Measurements from ENCODE around the gene USP40.

USP40 gene

DNA sequence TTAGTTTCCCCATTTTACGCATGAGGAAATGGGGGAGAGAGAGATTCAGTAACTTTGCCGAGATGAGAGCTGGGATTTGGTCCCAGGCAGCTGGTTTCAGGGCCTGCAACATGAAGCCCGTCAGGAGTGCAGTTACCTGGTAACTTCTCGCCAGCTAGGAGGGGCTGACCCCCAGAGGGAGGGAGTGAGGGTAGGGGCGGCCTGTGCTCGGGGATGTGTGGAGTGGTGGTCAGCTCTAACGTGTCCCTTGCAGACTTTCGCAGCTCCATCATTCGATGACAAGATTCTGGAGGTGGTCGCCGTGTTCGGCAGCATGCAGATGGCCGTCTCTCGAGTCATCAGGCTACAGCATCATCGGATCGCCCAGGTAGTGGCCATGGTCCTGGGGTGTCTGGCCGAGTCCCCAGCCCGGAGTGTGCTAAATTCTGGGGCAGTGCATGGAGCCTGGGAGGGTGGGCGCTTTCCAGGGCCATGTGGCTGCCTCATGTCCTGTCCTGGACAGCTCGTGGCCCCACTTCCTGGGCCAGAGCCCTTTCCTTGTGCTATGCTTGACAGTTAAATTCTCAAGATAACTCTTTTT, 108.5 kb downstream of the USP40 start:
- DNase-seq: no peak

DNA sequence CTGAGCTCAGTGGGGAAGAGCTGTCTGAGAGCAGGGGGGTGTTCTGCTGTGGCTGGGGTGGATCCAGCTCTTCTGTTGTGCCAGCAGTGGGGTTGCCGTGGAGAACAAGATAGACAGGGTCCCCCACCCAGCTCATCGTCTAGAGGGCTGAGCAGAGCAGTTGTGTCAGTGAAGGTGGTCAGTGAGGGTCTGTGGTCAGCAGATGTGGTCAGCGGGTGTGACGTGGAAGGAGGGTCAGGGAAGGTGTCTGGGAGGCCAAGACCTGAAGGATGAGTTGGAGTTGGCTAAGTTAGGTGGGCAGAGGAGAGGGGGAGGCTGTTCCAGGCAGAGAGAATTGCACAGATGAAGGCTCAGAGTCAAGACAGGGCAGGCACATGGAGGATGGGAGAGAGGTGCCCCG, 109.2 kb downstream of the USP40 start:
- DNase-seq: no peak

DNA sequence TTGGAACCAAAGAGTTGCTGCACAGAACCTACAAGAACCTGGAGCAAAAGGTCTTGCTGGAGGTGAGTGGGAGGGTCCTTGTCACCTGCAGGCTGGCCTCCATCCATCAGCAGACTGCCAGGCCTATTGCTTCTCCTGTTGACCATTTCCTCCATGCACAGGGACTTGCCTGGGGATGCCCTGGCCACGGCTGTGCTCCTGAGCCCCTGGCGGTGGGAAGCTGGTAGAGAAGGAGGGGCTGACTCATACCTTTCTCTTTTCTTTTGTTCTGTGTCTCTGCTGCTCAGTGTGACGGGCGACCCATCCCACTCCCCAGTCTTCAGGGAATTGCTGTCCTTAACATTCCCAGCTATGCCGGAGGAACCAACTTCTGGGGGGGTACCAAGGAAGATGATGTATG, 109.6 kb downstream of the USP40 start:
- DNase-seq: no peak

DNA sequence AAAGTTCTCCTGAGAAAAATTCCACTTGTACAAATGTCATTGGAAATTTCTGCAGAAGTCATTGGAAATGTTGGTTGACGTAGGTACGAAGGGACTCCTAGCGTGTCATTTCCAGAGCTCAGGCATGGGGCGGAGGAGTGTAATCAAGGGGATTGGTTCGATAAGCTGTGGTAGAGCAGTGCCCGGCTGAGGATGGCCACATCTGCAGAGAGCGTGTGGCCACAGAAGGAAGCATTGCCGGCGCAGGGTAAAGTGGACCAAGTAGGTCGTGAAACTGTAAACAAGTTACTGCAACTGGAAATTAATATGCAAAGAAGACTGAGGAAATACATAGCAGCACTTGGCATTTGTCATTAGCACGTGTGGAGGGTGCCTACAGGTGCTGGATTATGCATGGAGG, 110.5 kb downstream of the USP40 start:
- no peak for DNase-seq

DNA sequence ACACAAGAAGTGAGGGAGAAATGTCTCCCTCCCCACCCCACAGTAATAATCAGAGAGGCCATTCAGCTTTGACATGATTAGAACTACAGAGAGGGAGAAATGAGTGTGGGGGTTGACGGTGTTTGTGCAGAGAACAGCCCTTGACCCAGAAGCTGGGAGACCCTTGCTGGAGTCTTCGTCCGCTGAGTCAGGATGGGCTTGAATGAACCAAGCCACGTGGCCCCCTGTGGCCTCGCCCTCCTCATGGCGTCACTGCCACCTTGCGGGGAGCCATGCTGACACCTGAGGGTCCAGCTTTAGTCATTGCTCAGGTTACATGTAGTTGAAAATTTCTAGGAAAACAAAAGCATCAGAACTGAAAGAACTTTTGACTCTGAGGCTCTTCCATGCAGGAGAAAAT, 111.1 kb downstream of the USP40 start:
- DNase-seq: no peak

DNA sequence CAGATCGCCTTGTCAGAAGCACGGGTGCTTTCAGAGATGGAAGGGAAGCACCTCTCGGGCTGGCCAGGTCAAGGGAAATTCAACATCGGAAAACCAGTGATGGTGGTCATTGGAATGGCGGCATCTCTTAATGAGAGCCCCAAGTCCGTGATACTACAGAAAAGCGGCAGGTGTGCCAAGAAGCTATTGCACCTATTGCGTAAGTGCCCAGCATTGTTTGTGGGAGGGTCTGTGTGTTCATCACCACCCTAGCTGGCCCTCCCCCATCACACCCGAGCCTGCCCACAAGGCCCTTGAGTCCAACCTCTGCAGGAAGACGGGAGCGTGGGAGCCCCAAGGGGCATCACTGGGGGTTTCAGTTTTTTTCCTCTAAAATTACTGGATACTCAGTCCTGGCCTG, 111.6 kb downstream of the USP40 start:
- no peak for DNase-seq

DNA sequence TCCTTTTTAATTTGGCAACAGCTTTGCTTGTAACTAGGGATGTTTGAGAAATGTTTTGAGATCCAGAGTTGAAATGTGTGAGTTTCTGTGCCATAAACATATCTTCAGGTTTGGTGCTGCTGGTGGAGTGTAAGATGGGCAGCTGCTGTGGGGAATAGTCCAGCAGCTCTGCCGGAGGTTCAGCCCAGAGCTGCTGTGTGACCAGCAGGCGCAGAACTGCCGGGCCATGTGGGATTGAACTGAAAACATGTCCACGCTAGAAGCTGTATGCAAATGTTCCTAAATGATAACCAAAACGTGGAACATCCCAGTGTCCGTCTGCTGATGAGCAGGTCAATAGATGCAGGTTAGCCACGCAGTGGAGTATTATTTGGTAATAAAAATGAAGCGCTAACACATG, 112.7 kb downstream of the USP40 start:
- no peak for DNase-seq

DNA sequence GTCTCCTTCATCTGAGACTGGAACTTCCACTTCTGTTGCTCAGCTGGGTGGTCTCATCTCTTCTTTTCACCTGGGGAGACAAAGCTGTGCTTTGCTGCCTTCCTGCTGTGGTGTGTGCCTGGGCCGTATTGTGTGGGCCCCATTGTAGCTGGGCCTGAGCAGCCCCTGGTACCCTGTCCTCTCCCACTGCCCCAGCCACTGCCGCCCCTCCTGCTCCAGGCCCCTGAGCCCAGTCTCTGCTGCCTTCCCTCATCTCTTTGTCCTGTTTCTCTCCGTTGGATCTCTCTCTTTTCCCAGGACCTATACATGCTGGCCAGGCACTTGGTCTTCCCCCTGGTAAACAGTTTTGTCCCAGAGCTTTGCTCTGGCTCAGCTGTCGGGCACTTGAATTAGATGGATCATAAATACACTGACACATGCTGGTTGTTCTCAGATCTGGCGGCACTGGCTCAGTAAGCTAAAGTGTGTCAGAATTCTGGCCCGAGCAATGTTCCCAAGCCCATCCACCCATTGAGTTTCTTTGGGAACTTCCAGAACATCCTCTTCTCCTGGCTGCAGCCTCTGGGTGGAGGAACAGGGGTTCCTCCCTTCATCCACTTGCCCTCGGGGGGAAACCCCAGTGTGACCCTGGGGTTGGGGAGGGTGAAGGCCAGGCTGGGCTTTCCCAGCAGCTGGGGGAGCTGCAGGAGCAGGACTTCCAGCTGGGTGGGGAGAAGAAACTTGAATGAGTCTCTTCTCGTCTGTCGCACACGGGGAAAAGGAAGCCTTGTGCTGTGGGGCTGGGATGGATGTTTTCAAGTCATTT, 113.3 kb downstream of the USP40 start:
- DNase-seq: no peak

DNA sequence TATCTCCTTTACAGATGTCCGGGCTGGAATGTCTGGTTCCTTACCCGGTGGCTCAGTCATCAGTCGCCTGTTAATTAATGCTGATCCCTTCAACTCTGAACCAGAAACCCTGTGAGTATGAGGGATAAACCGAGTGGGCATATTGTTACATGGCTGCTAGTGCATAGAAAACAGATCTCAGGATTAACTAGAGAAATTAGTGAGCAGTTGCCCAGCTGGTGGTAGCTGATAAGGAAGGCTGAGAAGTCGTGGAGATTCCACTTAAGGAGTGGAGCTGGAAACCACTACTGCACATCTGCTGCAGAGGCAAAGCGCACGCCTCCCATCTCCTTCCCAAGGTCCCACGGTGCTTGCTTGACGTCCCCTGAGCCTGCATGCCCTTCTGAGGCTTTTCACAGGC, 114.6 kb downstream of the USP40 start:
- DNase-seq: no peak

DNA sequence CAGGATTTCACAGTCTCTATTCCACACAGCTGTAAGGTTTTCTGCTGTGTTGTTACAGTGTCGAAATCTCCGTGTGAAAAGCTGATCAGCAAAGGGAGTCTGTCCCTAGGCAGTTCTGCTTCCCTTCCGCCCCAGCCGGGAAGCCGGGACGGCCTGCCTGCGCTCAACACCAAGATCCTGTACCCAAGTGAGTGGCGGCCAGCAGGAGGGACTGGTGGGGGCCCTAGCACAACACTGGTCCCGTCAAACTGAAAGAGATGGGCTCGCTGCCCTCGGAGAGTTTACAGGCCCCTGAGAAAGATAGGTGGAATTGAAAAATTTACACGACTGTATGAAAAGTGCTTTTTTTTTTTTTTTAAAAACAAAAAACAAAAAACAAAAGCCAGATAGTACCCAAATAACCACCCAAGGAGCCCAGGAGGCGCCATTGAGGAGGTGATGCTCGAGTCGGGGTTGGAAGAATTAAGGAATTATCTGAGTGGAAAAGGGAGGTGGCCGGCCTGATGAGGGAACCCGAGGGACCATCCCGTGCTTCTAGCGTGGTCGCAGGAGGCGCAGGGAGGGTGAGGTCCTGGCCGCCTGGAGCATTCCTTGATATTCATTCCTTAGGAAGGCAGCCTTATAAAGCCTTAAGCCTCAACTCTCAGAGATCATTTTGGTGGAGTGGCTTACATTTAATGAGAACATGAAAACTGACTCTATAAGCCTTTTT, 115.6 kb downstream of the USP40 start:
- DNase-seq: no peak

DNA sequence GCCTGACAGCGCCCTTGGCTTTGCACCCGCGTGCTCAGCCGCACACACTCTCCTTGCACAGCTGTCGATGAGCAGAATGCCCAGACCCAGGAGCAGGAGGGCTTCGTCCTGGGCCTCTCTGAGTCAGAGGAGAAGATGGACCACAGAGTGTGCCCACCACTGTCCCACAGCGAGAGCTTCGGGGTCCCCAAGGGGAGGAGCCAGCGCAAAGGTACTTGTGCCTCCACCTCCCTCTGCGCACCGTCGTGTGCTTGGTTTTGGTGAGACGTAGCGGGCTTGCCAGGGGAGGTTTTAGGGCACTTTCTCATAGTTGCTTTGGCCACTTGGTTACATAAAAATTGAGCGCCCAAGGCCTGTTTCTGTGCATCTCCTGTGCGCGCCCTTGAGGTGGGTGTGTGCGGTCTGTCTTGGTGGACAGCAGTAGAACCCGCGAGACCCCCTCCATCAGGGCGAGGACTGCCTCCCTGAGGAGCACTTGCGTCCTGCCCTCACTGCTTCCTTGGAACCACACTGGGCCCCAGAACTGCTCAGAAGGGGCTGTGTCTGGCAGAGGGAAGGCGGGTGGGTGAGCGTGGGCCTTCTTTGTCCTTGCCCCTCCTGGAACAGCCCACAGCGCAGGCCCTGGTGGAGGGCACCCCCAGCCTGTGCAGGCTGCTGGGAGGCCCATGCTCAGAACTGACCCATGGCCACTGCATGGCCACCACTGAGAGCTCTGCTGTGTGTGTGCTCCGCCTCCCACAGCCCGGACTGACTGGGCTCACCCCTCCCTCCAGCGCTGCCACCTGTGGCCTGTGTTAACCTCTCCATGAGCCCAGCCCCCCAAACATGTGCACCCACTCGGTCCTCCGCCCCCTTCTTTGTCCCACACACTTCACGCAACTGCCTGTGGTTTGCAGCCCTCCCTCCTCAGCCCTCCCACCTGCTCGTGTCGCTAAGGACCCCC, 116.4 kb downstream of the USP40 start:
- DNase-seq: no peak

DNA sequence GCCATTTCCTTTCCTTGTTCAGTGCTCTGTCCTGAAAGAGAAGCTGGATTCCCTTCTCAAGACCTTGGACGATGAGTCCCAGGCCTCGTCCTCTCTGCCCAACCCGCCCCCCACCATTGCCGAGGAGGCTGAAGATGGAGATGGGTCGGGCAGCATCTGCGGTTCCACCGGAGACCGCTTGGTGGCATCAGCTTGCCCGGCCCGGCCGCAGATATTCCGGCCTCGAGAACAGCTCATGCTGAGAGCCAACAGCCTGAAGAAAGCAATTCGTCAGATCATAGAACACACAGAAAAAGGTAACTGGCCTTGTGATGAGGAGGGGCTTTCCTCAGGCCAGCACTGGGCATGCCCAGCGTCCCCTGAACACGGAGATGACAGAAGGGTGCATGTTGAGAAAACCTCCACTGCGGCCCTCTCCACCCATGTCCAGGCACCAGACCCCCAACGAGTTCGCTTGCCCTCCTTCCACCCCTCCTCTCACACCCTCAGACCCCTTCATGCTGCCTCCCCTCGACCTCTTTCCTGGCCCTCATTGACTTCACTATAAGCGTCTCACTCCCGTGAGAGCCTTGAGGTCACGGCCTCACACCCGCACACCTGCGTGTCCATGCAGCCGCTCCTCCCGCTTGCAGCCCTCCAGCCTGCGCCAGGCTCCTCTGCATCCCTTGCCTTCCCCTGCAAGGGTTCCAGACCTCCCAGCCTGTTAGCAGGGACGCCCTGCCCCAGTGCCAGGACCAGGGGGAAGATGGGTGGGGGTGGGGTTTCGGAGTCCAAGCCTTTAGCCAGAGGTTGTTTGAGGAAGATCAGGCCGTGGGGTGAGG, 117.3 kb downstream of the USP40 start:
- peak in 1 of 2 experiments; percentile 17 for DNase-seq

DNA sequence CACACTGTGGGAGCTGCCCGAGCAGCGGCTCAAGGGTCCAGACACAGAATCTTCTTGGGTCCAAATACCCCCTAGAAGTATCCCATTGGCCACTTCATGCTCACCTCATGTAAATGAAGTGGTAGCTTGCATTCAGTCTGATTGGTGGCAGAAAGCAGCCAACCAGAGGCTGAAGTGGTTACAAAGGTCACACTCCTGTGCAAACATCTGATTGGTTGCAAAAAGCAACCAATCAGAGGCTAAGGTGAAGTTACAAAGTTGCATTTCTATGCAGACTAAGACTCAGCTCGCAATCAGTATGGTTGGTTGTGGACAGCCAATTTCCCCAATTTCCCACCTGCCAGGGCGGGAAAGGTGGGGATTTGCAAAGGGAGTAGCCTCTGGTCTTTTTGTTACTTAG, 118.0 kb downstream of the USP40 start:
- DNase-seq: no peak

DNA sequence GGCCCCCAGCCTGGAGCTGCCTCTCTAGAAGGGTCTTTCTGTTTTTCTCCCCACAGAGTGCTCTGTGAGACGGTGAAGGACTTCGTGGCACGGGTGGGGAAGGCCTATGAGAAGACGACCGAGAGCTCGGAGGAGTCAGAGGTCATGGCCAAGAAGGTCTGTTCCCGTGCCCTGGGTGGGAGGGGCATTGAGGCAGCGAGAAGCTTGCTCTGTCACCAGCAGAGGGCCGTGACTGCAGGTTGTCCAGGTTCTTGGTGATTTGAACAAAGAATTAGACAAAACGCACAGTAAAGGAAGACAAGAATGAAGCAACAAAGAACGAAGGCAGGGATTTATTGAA, 118.4 kb downstream of the USP40 start:
- no peak for DNase-seq

DNA sequence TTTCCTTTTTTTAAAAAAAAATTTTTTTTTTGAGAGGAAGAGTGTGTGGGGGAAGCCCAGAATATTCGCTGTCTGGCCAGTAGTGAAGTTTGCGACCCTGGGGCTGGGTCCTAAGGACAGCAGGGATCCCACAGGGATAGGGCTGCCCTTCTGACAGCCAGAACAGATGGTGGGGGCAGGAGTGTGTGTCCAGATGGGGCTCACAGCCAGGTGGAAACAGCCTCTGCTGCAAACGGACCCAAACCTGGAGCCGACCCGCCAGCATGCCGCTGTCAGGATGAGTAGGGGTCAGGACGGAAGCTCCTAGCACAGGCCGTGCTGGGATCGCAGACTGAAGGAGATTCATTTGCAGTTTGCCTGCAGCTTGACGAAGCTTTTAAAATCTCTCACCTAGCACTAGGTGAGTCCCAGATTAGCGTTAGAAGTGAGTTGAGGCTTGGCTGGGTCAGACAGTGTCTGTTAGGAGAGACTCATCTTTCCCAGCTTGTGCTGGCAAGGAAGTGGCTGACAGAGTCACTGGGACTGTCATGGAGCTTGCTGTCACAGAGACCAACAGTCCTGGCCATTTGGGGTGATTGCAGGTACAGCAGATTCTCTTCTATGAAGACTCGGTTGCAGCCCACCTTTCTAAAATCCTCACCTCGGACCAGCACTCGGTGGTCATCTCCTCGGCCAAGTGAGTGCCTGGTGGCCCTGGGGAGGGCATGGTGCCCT, 118.9 kb downstream of the USP40 start:
- DNase-seq: no peak

DNA sequence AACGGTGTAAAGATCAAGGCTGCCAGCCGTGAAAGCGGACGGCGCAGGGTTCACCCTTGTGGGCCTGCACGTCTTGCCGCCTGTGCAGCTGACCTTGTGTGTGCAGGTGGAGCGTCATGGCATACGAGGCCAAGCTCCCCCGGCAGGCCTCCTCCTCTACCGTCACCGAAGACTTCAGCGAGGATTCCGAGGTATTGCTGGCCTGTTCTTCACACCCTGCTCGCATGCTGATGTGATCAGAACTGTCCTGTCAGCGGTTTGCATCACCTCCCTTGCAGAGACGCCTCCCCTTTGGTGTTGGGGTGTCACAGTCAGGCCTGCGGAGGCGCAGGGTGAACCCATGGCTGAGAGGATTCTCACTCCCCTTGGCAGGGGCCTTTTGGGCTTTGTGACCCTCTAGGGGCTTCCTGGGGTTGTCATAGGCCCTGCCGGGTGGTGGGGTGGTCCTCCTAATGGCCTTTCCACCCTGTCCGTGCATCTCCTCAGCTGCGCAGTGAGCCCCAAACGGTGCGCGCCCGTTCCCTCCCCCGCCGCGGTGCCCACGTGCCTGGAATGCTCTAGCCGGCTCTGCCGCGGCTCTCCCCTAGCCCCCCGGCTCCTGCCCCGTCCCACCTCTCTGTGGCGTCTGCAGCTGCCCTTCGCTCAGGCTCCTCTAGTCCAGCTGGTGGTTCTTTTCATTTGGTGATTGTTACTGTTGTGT, 119.8 kb downstream of the USP40 start:
- no peak for DNase-seq

DNA sequence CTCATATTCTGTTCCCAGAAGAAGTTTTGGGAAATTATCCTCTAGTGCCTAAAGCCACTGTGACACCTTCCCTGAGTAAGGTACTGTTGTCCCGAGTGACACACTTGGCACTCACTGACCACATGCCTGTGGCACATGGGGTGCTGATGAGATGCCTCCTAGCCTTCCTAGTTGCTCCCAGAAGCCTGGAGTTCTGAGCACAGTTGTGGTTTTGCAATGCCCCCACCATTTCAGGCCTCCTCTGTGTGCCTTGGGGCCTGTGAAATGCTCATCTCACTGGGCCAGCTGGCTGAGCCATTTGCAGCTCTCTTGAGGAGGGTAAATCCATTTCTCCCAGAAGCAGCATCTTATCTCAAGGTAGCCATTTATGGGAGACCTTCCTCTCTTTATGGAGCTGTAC, 120.5 kb downstream of the USP40 start:
- DNase-seq: no peak

DNA sequence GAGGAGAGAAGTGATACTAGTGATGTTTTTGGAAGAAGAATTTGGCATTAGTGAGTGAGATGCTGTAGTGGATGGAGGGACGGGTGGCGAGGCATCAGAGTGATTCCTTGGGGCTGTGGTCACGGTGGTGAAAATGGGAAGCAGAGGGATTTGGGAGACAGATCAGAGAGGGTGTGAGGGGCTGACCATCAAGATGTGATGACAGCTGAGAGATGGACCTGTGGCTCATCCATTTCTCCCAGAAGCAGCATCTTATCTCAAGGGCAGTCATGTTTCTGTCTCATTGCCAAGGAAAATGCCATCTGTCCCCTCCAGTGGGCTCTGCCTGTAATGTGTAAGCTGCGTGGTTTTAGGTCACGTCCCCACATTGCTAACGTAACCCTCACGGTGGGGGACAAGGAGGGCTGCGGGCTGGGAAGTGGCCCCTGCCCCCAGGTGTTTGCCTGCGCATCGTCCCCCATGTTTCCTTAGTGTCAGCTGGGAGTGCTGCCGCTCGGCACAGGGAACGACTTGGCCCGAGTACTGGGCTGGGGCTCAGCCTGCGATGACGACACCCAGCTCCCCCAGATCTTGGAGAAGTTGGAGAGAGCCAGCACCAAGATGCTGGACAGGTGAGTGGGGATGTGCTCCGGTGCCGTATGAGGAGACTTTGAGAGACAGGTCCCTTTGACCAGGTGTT, 121.3 kb downstream of the USP40 start:
- DNase-seq: no peak

DNA sequence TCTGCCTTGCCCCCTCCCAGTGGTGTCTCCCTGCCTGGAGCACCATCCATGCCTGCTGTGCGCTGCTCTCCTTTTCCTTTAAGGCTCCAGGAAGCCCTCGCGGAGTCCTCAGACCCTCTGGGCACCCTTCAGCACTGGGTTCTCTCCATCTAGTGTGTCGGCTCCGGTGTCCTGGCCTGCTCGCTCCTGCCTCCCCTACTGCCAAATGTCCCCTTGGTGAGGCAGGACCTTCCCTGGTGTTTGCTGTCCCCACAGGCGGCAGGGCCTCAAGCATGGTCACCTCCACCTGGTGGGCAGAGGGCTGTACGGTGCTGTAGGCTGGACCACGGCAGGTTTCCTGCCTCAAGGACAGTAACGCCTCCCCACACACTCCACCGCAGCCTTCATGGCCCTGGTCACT, 122.1 kb downstream of the USP40 start:
- no peak for DNase-seq

DNA sequence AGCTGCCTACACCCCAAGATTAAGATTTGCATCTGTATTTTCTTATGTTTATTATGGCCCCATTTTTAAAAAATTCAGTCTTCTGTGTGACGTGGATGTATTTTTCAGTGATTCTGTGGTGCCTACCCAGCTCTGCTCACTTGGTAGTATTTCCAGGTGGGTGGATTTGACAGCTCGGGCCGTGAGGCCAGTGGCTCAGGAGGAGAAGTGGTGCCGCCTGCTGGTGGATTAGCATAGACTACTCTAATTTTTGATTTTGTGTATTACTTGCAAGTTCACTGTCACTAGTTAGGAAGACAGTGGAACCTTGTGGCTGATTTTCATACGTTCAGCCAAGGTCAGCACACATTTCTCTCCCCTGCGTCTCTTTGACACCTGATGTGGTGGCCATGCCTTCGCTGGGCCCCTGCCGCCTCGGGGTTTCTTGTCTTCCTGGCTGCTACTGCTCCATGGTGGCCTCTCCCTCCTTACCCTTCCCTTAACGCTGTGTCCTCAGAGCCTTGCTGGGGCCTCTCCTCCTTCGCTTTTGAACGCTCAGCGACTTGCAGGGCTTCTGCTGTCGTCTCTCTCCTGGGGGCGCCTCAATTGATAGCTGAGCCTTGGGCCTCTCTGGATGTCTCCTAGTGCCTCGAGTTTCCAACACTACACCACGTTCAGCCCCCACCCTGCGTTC, 122.9 kb downstream of the USP40 start:
- peak in 1 of 2 experiments; percentile 74 for DNase-seq
